Measurements from ENCODE around the gene AFF3. TPM values are rescaled to one million over a fixed set of nuclear protein-coding genes. Genes with fewer than 3 reads are reported as not detected.

AFF3 gene
- total RNA-seq, 4 donors from 2014 or later, result 8.5 to 77.2 (median 27.1) TPM

- intact Hi-C loops (cut with DNase I; ENCODE audit: low total_unique reads), result no loop called here
- Histone ChIP-seq H3K4me1 (no peaks in the 10 kb centered on the region), H3K9me3 (no peaks in the 10 kb centered on the region), H3K27ac (no peak overlapping the region), H3K27me3 (no peaks in the 10 kb centered on the region), H3K36me3 (no peaks in the 10 kb centered on the region), H3K4me3 (no peak overlapping the region)
- TF ChIP-seq CTCF (IDR thresholded peaks at IDR 0.05) (no peak), POLR2A (IDR thresholded peaks at IDR 0.05) (no peak)
- DNase-seq, result no peak
These were observed 243.9 kb downstream of the AFF3 start for GRCh38 chr2:99898336-99899048.

- H3K4me3 ChIP-seq, result no peak overlapping the region
- no peaks in the 10 kb centered on the region for H3K4me1 ChIP-seq
- H3K36me3 ChIP-seq, result no peaks in the 10 kb centered on the region
- no peak overlapping the region for H3K27ac ChIP-seq
- TF ChIP-seq POLR2A (IDR thresholded peaks at IDR 0.05), result no peak
- TF ChIP-seq CTCF (IDR thresholded peaks at IDR 0.05), result no peak
- DNase-seq, result no peak
- intact Hi-C loops (cut with DNase I; ENCODE audit: low total_unique reads), result no loop called here
- H3K27me3 ChIP-seq, result no peaks in the 10 kb centered on the region
- H3K9me3 ChIP-seq, result no peaks in the 10 kb centered on the region
These were observed 251.0 kb downstream of the AFF3 start for GRCh38 chr2:99891428-99891780.

- Histone ChIP-seq H3K4me1 (no peaks in the 10 kb centered on the region), H3K27me3 (no peaks in the 10 kb centered on the region), H3K4me3 (no peak overlapping the region), H3K36me3 (no peaks in the 10 kb centered on the region), H3K27ac (no peak overlapping the region), H3K9me3 (no peaks in the 10 kb centered on the region)
- DNase-seq, result no peak
- intact Hi-C loops (cut with DNase I; ENCODE audit: low total_unique reads), result no loop called here
- no peak for TF ChIP-seq CTCF (IDR thresholded peaks at IDR 0.05)
- TF ChIP-seq POLR2A (IDR thresholded peaks at IDR 0.05), result no peak
These were observed 251.6 kb downstream of the AFF3 start for GRCh38 chr2:99890568-99891427.

- no peaks in the 10 kb centered on the region for H3K9me3 ChIP-seq
These were observed 253.8 kb downstream of the AFF3 start for GRCh38 chr2:99888617-99889016.

More at GRCh38 chr2:99888617-99889016, 253.8 kb downstream of the AFF3 start:
- H3K27me3 ChIP-seq, result no peaks in the 10 kb centered on the region
- no peak overlapping the region for H3K27ac ChIP-seq
- no peaks in the 10 kb centered on the region for H3K4me1 ChIP-seq
- TF ChIP-seq CTCF (IDR thresholded peaks at IDR 0.05) (no peak), POLR2A (IDR thresholded peaks at IDR 0.05) (no peak)
- H3K36me3 ChIP-seq, result no peaks in the 10 kb centered on the region
- H3K4me3 ChIP-seq, result no peak overlapping the region
- intact Hi-C loops (cut with DNase I; ENCODE audit: low total_unique reads), result no loop called here
- DNase-seq, result no peak

Measured in uterus (tissue), 4 donors.